HG03139 (cell line): Measurements from ENCODE around the gene PARP3.
A peak's percentile ranks its signal among the peaks of the same experiment; 100 is the strongest.

Source experiments
- ATAC-seq: cut with Tn5 transposase; IDR thresholded peaks from one replicate; pipeline ENCODE4 v1.9.1; 2021; ENCODE audit not compliant: unreplicated experiment

The PARP3 gene

GRCh38 chr3:51966016-51966415, 23.9 kb downstream of the PARP3 start:
- ATAC-seq: no peak

- ATAC-seq: no peak
These were observed 24.3 kb downstream of the PARP3 start for GRCh38 chr3:51966486-51966885.

GRCh38 chr3:51966922-51967383, 24.8 kb downstream of the PARP3 start:
- ATAC-seq: no peak

- no peak for ATAC-seq
These were observed 25.4 kb downstream of the PARP3 start, which contains the start of gene PCBP4 for GRCh38 chr3:51967384-51968169. Gene PCBP4 (minus strand): TSS chr3:51967454. CDS start chr3:51961240, 6,214 bp downstream.

- ATAC-seq: no peak
These were observed 26.1 kb downstream of the PARP3 start for GRCh38 chr3:51968170-51968775.

- ATAC-seq: no peak
These were observed 26.9 kb downstream of the PARP3 start for GRCh38 chr3:51968883-51969678.

- ATAC-seq: no peak
These were observed 27.7 kb downstream of the PARP3 start for GRCh38 chr3:51969841-51970240.

- ATAC-seq: no peak
These were observed 28.6 kb downstream of the PARP3 start for GRCh38 chr3:51970606-51971300.

GRCh38 chr3:51971350-51971749, 29.2 kb downstream of the PARP3 start:
- ATAC-seq: no peak

- no peak for ATAC-seq
These were observed 32.3 kb downstream of the PARP3 start for GRCh38 chr3:51974277-51974962.

- peak; percentile 49 for ATAC-seq
These were observed 33.0 kb downstream of the PARP3 start, which contains the start of gene ABHD14A for GRCh38 chr3:51974963-51975851. Gene ABHD14A (plus strand): TSS chr3:51975064. CDS start chr3:51975136, 72 bp downstream.

- no peak for ATAC-seq
These were observed 33.8 kb downstream of the PARP3 start for GRCh38 chr3:51975852-51976549.

- ATAC-seq: no peak
These were observed 35.4 kb downstream of the PARP3 start for GRCh38 chr3:51977446-51978142.

GRCh38 chr3:51978143-51978502, 36.0 kb downstream of the PARP3 start:
- ATAC-seq: no peak

- ATAC-seq: no peak
These were observed 38.1 kb downstream of the PARP3 start for GRCh38 chr3:51980253-51980652.

- ATAC-seq: peak; percentile 43
These were observed 40.2 kb downstream of the PARP3 start for GRCh38 chr3:51982352-51982837.

- ATAC-seq: peak; percentile 64
These were observed 40.8 kb downstream of the PARP3 start, which contains the start of gene ACY1 for GRCh38 chr3:51982838-51983577. Gene ACY1 (plus strand): TSS chr3:51983535. CDS start chr3:51984065, 530 bp downstream.
